NCI-H748 (cell line): Measurements from ENCODE around the gene PXMP4.
"Not testable (repeated sequence)": the region's sequence is repeated elsewhere in the genome, so short reads cannot be mapped to it uniquely, and the experiment has no call there.

Source experiments
- DNase-seq: peaks from one replicate; lab custom pipeline; 2025; ENCODE audit not compliant: unreplicated experiment; lab: John Stamatoyannopoulos, UW

The PXMP4 gene, protein sequence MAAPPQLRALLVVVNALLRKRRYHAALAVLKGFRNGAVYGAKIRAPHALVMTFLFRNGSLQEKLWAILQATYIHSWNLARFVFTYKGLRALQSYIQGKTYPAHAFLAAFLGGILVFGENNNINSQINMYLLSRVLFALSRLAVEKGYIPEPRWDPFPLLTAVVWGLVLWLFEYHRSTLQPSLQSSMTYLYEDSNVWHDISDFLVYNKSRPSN

DNA sequence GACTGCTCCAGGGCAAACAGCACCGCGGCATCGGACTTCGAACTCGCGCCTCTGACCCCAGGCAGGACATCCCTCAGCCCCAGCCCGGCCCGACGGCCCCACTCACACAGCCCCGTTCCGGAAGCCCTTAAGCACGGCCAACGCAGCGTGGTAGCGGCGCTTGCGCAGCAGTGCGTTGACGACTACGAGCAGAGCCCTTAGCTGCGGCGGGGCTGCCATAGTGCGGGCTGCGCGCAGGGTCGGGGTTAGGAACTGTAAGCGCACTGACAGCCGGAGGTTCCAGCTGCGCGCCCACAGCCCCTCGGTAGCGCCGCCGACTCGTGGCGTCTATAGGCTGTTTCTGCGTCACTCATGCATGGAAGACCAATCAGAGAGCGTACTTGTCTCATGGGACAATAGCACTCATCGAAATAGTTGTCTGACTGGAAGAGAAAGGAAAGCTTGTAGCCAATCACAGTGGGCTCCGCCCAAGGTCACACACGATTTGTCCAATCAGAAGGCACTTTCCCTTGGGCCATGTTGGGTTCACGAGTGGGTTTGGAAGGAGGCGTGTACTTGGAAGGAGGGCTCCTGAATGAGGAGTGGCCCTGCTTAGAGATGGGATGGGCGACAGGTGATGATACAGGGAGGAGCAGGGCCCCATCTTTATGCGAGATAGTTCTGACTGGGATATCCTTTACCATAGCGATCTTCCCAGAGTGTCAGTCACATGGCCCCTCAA is at the start of gene PXMP4:
Gene PXMP4, minus strand, starts transcription at position 322 of the 721 bp plus-strand sequence. Its CDS starts 103 bp downstream, at position 219.
- DNase-seq = peak; percentile 99

DNA sequence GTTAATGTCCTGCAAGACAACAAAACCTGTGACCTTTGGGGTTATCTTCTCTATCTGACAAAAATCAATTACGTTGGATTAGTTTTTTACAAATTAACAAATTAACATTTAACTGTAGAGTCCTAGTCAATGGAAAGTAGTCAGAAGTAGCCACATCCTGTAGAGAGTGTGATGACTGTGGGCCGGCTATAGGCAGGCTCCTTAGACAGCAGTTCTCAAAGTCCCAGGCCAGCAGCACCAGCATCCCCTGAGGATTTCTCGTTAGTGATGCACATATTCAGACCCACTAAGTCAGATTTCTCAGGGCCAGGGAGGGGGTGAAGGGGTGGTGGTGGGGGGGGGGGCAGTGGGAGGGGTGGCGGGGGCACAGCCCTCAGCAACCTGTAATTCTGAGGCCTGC is 48.9 kb upstream of the PXMP4 start:
- no peak for DNase-seq

DNA sequence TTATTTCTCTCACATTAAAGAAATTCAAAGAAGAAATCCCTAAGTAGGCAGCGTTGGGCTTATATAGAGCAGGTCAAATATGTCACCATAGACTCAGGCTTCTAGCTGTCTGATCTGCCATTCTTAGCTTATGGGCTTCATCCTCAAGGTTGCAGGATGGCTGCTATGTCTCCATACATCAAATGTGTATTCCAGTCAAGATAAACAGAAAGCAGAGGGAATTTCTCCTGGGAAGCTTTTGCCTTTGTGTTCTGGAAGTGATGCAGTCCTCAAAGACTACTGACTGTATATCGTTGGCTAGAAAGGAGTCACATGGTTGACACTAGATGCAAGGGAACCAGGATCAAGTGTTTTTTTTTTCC is 47.6 kb upstream of the PXMP4 start:
- DNase-seq = no peak

DNA sequence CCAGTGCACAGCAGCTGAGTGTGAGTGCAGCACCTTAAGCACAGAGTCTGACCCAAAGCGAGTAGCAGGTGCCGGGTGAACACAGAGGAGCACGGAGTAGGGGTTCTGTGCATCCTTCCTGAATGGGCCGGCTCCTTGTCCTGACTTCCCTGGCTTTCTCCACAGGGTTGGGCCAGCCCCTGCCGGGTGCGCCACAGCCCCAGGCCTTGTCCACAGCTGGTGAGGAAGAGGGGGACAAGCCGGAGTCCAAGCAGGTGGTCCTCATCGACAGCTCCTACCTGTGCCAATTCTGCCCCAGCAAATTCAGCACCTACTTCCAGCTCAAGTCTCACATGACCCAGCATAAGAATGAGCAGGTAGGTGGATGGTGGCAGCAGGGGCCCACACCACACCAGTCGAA is 46.6 kb upstream of the PXMP4 start:
- no peak for DNase-seq

DNA sequence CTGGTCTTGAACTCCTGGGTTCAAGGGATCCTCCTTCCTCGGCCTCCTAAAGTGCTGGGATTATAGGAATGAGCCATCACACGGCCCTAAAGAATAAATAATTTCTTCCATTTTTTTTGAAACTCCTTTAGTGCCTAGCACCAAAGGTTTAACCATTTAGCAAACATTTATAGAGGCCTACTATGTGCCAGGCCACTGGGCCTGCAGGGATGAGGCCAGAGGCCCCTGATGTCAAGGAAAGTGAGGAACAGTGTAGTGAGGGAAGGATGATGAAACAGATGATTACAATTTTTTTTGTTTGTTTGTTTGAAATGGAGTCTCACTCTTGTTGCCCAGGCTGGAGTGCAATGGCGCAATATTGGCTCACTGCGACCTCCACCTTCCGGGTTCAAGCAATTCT is 45.5 kb upstream of the PXMP4 start:
- DNase-seq = no peak

DNA sequence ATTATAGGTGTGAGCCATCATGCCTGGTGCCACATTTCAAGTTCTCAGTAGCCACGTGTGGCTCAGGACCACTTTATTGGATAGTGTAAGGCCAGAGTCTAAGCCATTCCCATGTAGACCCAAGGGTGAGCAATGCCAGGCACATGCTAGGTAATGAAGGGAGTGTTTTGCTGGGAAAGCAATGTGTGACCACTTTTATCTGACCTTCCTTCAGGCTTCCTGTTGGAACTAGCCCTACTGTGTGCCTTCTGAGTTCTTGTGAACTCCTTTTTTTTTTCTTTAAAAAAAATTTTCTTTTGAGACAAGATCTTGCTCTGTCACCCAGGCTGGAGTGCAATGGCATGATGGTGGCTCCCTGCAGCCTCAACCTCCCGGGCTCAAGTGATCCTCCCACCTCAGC is 45.0 kb upstream of the PXMP4 start:
- DNase-seq = no peak

DNA sequence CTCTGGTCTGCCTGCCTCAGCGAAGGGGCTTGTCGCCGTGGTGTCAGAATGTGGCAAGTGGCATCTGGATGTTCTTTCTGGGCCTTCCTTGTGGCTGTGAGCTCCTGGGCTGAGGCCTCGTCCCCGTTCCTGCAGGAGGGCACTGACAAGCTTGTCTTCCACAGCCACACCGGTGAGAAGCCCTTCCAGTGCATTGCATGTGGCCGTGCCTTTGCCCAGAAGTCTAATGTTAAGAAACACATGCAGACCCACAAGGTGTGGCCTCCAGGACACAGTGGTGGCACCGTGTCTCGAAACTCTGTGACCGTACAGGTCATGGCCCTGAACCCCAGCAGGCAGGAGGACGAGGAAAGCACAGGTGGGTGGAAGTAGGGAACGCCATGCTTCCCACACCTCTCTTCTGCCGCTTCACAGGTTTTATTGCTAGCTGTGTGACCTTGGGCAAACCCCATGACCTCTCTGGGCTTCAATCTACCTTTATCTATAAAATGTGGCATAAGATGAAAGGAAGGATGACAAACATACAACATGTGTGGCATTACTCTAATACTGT is 41.7 kb upstream of the PXMP4 start:
- DNase-seq = no peak

DNA sequence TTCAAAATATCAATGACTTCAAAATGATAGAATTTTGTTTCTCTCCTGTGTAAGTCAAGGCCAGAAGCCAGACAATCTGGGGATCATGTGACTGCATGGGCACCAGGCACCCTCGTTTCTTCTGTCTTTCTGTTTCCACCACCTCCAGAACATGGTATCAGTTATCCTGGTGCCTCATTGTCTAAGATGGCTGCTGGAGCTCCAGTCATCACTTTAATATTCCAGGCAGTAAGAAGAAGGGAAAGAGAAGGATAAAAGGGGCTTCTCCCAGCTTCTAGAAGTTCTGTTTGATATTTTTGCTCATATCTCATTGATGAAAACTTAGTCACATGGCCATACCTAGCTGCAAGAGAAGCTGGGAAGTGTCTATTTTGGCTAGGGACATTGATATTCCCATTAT is 37.3 kb upstream of the PXMP4 start:
- DNase-seq = no peak

DNA sequence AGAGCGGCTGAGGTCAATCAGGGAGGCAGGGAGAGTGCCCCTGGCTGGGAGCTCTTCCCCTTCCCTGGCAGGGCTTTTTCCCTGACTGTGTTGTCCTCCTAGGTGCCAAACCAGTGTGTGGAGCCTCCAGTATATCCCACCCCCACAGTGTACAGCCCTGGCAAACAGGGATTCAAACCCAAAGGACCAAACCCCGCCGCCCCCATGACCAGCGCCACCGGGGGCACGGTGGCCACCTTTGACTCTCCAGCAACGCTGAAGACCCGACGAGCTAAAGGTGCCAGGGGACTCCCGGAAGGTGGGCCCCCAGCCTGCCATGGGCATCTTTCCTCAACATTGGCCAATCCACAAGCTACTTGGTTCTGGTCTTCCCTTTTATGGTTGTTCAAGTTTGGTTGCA is 36.9 kb upstream of the PXMP4 start:
- no peak for DNase-seq

DNA sequence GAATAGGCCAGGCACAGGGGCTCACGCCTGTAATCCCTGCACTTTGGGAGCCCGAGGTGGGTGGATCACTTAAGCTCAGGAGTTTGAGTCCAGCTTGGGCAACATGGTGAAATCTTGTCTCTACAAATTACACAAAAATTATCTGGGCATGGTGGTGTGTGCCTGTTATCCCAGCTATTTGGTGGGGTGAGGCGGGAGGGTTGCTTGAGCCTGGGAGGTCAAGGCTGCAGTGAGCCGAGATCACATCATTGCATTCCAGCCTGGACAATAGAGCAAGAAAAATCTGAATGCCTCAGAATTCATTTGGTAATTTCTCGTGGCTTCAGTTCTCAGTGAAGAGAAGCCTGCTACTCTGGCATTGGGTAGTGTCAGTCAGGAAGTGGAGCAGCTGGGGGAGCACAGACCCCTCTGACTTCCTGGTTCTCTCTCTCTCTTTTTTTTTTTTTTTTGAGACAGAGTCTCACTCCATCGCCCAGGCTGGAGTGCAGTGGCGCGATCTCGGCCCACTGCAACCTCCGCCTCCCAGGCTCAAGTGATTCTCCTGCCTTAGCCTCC is 35.9 kb upstream of the PXMP4 start:
- DNase-seq = not testable (repeated sequence)

DNA sequence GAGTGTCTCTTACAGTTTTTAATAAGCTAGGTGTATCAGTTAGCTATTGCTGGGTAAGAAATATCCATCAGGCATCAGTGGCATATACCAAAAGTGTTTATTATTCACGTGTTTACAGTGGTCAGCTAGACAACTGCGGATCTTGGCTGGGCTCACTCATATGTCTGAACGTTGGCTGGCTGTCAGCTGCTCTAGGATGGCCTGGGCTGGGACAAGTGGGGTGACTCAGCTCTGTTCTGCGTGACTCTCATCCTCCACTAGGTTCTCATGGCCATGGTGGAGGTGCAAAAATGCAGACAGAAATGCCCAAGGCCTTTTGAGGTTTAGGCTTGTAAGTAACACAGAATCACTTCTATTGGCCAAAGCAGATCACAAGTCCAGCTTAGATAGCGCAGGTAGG is 33.7 kb upstream of the PXMP4 start:
- no peak for DNase-seq

DNA sequence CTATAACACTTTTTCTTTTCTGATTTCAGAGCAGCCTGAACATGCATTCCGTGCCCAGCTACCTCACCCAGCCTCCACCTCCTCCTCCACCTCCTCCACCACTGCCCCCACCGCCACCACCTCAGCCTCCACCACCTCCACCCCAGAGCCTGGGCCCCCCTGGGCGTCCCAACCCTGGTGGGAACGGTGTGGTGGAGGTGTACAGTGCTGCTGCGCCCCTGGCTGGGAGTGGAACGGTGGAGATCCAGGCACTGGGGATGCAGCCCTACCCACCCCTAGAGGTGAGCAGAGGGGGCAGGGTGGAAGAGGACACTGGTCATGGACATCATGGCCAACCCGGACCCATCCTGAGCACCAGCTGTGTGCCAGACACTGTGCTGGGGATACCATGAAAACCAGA is 33.0 kb upstream of the PXMP4 start:
- DNase-seq = no peak

DNA sequence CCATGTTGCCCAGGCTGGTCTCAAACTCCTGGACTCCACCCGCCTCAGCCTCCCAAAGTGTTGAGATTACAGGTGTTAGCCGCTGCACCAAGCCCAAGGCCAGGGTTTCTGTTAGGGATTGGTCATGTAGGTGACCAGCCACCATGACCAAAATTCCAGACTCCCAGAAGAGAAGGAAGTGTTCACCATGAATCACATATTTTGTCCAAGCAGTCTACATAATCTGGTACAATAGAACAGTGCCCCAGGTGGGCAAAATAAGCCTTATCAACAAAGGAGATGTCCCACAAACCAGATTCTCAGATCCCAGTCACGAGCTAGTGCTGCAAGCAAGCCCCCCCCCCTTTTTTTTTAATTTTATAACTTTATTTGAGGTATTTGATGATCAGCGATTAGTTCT is 31.7 kb upstream of the PXMP4 start:
- DNase-seq = no peak

DNA sequence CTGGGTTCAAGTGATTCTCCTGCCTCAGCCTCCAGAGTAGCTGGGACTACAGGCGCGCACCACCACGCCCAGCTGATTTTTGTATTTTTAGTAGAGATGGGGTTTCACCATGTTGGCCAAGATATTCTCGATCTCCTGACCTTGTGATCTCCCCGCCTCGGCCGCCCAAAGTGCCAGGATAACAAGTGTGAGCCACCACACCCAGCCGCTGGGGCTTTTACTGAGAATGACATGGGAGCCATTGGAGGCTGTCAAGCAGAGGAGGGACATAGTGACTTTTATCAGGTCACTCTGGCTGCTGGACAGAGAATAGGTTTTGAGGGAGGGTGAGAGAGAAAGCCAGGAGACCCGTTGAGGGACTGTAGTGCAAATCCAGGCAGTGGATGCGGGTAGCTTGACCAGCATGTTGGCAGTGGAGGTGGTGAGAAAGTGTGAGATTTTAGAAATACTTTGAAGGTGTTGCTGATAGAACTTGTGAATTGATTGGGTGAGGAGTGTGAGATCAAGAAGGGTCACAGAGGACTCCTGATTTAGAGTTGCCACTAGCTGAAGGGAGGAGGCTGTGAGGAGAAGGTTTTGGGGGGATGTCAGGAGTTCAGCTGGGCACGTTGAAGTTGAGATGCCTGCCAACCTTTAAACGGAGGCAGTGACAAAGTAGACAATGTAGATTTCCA is 26.4 kb upstream of the PXMP4 start:
- no peak for DNase-seq

DNA sequence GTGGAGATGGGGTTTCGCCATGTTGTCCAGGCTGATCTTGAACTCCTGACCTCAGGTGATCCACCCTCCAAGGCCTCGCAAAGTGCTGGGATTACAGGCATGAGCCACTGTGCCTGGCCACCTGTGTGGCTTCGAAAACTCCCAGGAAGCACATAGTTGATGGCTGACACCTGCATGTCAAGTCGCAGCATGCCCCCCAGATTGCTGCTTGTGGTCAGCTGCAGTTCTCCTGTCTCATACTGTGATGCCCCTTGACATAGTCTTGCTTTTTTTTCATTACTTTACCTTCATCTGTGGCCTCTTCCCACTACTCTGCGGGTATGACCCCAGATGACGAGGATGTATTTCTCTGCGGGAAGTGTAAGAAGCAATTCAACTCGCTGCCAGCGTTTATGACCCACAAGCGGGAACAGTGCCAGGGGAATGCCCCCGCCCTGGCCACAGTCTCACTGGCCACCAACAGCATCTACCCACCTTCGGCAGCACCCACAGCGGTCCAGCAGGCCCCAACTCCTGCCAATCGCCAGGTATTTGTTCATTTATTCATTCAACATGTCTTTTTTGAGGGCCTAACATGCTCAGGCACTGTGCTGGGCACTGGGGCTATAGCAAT is 24.8 kb upstream of the PXMP4 start:
- DNase-seq = no peak

DNA sequence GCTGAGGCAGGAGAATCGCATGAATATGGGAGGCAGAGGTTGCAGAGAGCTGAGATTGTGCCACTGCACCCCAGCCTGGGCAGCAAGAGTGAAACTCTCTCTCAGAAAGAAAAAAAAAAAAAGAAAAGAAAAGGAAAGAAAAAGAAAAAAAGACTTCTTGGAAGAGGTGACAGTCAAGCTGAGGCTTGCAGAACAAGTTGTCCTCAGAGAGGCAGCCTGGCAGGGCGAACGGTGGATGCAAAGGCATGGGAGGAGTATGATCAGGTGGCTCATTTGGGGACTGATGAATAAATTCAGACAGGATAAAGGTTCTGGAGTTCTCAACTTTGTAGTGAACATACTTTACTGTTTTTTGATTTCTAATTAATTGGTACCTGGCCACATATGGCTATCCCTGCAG is 24.1 kb upstream of the PXMP4 start:
- DNase-seq = no peak

DNA sequence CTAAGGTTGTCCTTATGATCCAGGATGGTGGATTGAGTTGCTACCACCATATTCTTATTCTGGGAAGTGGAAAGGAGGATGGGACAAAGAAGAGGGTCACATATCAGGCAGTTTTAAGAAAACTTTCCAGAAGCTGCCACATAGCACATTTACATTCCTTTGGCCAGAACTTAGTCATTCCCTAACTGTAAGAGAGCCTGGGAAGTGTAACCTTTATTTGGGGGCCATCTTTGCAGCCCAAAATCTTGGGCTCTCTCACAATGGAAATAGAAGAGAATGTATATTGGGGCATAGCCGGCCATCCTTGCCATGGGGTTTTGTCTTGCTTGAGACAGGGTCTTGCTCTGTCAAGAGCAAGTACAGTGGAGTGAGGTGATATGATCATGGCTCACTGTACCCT is 20.1 kb upstream of the PXMP4 start:
- no peak for DNase-seq

DNA sequence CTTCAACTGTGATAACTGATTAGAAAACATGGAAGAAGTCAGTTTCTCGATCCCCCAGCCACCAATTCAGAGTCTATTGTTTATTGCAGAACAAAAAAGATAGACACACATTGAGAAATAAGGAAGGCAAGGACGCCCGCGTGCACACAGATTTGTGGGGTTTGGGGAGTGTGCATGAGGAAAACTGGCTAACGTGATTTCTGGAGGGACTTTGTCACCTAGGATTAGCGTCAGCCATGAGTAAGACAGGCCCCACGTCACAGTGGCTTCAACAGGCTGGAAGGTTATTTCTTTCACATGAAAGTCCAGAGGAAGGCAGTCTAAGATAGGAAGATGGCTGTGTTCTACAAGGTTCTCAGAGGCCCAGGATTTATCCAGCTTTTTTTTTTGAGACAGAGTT is 19.4 kb upstream of the PXMP4 start:
- no peak for DNase-seq

DNA sequence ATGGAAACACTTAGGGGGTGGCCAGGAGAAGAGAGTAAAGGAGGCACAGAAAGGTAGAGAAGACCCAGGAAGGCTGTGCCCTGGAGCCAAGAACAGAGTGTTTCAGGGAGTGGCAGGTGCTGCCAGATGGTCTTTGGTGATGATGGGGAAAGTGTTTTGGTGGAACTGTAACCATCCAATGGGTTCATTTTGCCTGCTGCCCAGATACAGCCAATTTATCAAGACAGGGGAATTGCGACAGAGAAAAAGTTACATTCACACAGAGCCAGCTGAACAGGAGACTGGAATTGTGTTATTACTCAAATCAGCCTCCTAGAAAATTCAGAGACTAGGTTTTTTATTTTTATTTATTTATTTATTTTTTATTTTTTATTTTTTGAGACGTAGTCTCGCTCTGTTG is 16.9 kb upstream of the PXMP4 start:
- no peak for DNase-seq

DNA sequence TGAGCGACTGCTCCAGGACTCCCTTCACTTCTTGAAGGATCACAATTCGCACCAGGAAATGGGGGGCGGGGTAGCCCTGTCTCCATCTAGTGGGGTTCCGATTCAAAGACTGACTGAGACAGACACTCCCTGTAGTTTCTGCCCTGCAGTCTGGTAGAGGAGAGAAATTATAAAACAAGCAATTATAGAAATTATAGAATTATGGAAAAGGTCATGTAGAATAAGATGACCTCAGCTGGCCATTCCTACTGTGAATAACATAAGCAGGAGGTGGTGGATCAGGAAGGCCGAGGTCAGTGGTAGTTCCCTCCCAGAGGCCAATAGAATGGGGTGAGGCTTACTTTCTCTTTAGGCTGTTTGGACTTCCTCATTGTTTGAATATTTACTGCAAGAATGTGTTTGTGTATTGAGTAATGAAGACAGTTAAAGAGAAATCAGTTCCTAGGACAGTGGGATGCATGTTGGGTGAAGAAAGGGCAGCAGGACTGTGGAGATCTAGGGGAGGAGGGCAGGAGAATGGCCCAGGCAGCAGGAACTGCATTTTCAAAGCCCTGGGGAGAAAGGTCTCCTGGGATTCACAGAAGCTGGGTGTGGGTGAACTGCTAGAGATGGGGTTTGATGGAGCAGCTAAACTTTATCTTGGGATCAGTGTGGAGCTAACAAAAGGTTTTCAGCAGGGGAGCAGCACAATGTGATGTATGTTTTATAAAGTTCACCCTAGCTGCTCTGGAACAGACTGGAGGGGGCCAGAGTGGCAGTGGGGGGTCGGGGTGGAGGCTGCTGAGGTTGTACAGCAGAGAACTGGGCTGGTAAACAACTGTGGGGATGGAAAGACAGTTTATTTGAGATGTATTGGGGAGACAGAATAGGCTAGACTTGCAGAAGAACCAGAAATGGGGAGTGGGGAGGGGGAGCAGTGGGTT is 13.8 kb upstream of the PXMP4 start:
- no peak for DNase-seq
